Measurements from ENCODE around the gene CTSZ. TPM values are rescaled to one million over a fixed set of nuclear protein-coding genes. Genes with fewer than 3 reads are reported as not detected.
A peak's percentile ranks its signal among the peaks of the same experiment; 100 is the strongest.

Gene CTSZ
- total RNA-seq, 2 experiments from 2014 or later, result 14.7 to 17.7 TPM

DNA sequence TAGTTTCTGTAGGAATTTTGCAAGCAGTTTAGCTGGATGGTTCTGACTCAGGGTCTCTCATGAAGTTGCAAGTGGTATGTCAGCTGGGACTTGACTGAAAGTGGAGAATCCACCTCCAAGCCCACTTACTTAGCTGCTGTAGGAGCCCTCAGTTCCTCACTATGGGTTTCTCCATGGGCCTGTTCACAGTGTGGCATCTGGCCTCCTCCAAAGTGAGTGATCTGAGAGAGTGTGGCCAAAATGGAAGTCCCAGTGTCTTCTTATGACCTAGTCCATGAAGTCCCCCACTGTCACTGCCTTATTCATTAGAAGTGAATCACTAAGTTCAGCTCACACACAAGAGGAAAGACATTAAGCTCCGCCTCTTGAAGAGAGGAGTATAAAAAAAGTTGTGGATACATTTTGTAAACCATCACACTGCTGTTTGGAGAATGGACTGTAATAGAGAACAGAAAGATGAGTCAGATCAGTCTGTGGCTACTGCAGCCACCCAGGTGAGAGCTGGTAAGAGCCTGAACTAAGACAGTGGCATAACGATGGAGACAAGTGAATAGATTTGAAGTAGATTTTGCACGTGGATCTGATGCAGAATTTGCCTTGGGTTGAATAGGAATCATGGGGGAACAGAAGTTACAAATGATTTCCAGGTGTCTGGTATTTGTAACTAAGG is 30.9 kb downstream of the CTSZ start:
- H3K9me3 Mint-ChIP-seq, result peaks cover 3% of the 10 kb centered on the region
- H3K27me3 Mint-ChIP-seq, result no peaks in the 10 kb centered on the region
- TF ChIP-seq, protein P1, sequence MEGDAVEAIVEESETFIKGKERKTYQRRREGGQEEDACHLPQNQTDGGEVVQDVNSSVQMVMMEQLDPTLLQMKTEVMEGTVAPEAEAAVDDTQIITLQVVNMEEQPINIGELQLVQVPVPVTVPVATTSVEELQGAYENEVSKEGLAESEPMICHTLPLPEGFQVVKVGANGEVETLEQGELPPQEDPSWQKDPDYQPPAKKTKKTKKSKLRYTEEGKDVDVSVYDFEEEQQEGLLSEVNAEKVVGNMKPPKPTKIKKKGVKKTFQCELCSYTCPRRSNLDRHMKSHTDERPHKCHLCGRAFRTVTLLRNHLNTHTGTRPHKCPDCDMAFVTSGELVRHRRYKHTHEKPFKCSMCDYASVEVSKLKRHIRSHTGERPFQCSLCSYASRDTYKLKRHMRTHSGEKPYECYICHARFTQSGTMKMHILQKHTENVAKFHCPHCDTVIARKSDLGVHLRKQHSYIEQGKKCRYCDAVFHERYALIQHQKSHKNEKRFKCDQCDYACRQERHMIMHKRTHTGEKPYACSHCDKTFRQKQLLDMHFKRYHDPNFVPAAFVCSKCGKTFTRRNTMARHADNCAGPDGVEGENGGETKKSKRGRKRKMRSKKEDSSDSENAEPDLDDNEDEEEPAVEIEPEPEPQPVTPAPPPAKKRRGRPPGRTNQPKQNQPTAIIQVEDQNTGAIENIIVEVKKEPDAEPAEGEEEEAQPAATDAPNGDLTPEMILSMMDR (IDR thresholded peaks at IDR 0.05), result no peak
- H3K9me3 ChIP-seq (ENCODE audit: control insufficient read depth in 1 of 2, insufficient read depth in 1 of 2, low read length in 2 of 2), result peaks cover 6 to 17% of the 10 kb centered on the region in 2 experiments
- ATAC-seq (ENCODE audit: poor library complexity) (no peak), DNase-seq (no peak)
- H3K36me3 Mint-ChIP-seq (ENCODE audit: low read depth), result no peaks in the 10 kb centered on the region
- no peak overlapping the region for H3K27ac ChIP-seq (ENCODE audit: low read depth in 1 of 2, low read length in 2 of 2)
- H3K4me1 Mint-ChIP-seq (ENCODE audit: low read depth), result no peaks in the 10 kb centered on the region
- no peaks in the 10 kb centered on the region for H3K27me3 ChIP-seq (ENCODE audit: control insufficient read depth in 1 of 2, insufficient read depth in 2 of 2, low read length in 2 of 2)
- H3K27ac Mint-ChIP-seq, result no peak overlapping the region
- ChIA-PET POLR2A (interaction anchor here (1.0 kb wide), 1 partner anchor 9 kb away, joined by 4 read pairs; no protein-coding TSS in a partner anchor), CTCF (no interaction called here)
- intact Hi-C loops (cut with DNase I, micrococcal nuclease), result loop anchor here in 1 of 2 experiments (5.0 kb wide), 1 partner anchor 69 kb away; no protein-coding TSS in a partner anchor
- no peak overlapping the region for H3K4me3 ChIP-seq (ENCODE audit: low read length)
- no peaks in the 10 kb centered on the region for H3K36me3 ChIP-seq (ENCODE audit: insufficient read depth, low read length)
- H3K4me1 ChIP-seq (ENCODE audit: insufficient read depth, low read length), result peaks cover 6% of the 10 kb centered on the region
- peak overlapping the region; percentile 18 for H3K4me3 Mint-ChIP-seq

DNA sequence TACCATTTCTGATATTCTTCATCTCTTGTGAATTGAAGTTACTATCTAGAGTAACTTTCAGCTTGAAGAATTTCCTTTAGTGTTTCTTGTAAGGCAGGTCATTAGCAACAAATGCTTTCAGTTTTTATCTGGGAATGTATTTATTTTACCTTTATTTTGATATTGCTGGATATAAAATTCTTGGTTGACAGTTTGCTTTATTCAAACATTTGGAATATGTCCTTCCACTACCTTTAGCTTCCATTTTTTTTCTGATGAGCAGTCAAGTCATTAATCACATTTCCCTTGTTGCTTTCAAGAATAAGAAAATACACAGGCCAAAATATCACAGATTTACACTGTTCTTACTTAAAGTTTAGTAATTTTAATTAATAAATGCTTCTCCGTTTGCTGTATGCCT is 31.7 kb downstream of the CTSZ start:
- Histone ChIP-seq H3K4me1 (ENCODE audit: insufficient read depth, low read length) (peaks cover 1% of the 10 kb centered on the region), H3K9me3 (ENCODE audit: control insufficient read depth in 1 of 2, insufficient read depth in 1 of 2, low read length in 2 of 2) (peaks cover 6 to 17% of the 10 kb centered on the region in 2 experiments), H3K36me3 (ENCODE audit: insufficient read depth, low read length) (no peaks in the 10 kb centered on the region), H3K4me3 (ENCODE audit: low read length) (no peak overlapping the region), H3K27me3 (ENCODE audit: control insufficient read depth in 1 of 2, insufficient read depth in 2 of 2, low read length in 2 of 2) (no peaks in the 10 kb centered on the region), H3K27ac (ENCODE audit: low read depth in 1 of 2, low read length in 2 of 2) (no peak overlapping the region)
- DNase-seq (no peak), ATAC-seq (ENCODE audit: poor library complexity) (no peak)
- no peaks in the 10 kb centered on the region for H3K36me3 Mint-ChIP-seq (ENCODE audit: low read depth)
- H3K27ac Mint-ChIP-seq, result no peak overlapping the region
- no peaks in the 10 kb centered on the region for H3K27me3 Mint-ChIP-seq
- H3K4me1 Mint-ChIP-seq (ENCODE audit: low read depth), result no peaks in the 10 kb centered on the region
- CTCF ChIA-PET, result no interaction called here
- POLR2A ChIA-PET, result interaction anchor here (1.0 kb wide), 1 partner anchor 8 kb away, joined by 4 read pairs; no protein-coding TSS in a partner anchor
- peaks cover 3% of the 10 kb centered on the region for H3K9me3 Mint-ChIP-seq
- TF ChIP-seq, protein P1 (IDR thresholded peaks at IDR 0.05), result no peak
- intact Hi-C loops (cut with DNase I, micrococcal nuclease), result loop anchor here in 1 of 2 experiments (5.0 kb wide), 1 partner anchor 68 kb away; no protein-coding TSS in a partner anchor
- H3K4me3 Mint-ChIP-seq, result no peak overlapping the region

DNA sequence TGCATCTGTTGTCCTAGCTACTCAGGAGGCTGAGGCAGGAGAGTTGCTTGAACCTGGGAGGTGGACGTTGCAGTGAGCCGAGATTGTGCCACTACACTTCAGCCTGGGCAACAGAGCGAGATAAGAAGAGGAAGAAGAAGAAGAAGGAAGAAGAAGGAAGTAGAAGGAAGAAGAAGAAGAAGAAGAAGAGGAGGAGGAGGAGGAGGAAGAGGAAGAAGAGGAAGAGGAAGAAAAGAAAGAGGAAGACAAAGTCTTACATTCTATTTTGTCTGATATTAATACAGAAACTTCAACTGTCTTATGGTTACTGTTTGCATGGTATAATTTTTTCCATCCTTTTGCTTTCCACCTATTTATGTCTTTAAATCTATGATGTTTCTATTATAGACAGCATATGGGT is 33.2 kb downstream of the CTSZ start:
- TF ChIP-seq, protein P1 (IDR thresholded peaks at IDR 0.05), result no peak
- no peak overlapping the region for H3K27ac Mint-ChIP-seq
- Histone ChIP-seq H3K9me3 (ENCODE audit: control insufficient read depth in 1 of 2, insufficient read depth in 1 of 2, low read length in 2 of 2) (peaks cover 6 to 17% of the 10 kb centered on the region in 2 experiments), H3K36me3 (ENCODE audit: insufficient read depth, low read length) (no peaks in the 10 kb centered on the region), H3K4me1 (ENCODE audit: insufficient read depth, low read length) (no peaks in the 10 kb centered on the region), H3K27ac (ENCODE audit: low read depth in 1 of 2, low read length in 2 of 2) (no peak overlapping the region), H3K27me3 (ENCODE audit: control insufficient read depth in 1 of 2, insufficient read depth in 2 of 2, low read length in 2 of 2) (no peaks in the 10 kb centered on the region), H3K4me3 (ENCODE audit: low read length) (no peak overlapping the region)
- H3K4me3 Mint-ChIP-seq, result no peak overlapping the region
- no peaks in the 10 kb centered on the region for H3K36me3 Mint-ChIP-seq (ENCODE audit: low read depth)
- peaks cover 3% of the 10 kb centered on the region for H3K9me3 Mint-ChIP-seq
- peaks cover 5% of the 10 kb centered on the region for H3K27me3 Mint-ChIP-seq
- ATAC-seq (ENCODE audit: poor library complexity) (no peak), DNase-seq (no peak)
- intact Hi-C loops (cut with DNase I, micrococcal nuclease), result no loop called here
- CTCF ChIA-PET, result no interaction called here
- no peaks in the 10 kb centered on the region for H3K4me1 Mint-ChIP-seq (ENCODE audit: low read depth)
- POLR2A ChIA-PET, result no interaction called here
